Kidney epithelial cell (primary cell): Measurements from ENCODE around the gene TBX15. TPM values are rescaled to one million over a fixed set of nuclear protein-coding genes. Genes with fewer than 3 reads are reported as not detected.

ENCODE experiments used
- DNase-seq: peaks from one replicate; pipeline ENCODE4 v3.0.0-alpha.2; 2010; ENCODE audit warnings: low read depth
- H3K27me3 ChIP-seq: 2 replicates; pipeline ENCODE4 v1.6.0; 2011; ENCODE audit warnings: low read length; ENCODE audit not compliant: control insufficient read depth, insufficient read depth
- H3K36me3 ChIP-seq: 2 replicates; pipeline ENCODE4 v1.5.1; 2011; ENCODE audit warnings: low read length; ENCODE audit not compliant: control insufficient read depth, insufficient read depth
- H3K4me3 ChIP-seq: 2 replicates; pipeline ENCODE4 v1.5.1; 2011; ENCODE audit warnings: low read depth, mild to moderate bottlenecking, control low read depth, low read length
- CTCF ChIP-seq: IDR thresholded peaks from 2 replicates; pipeline ENCODE4 v1.5.1; 2011; ENCODE audit warnings: mild to moderate bottlenecking, moderate library complexity, low read length, control low read depth, inconsistent platforms; ENCODE audit not compliant: insufficient read depth, poor library complexity, severe bottlenecking
- total RNA-seq: library from RNA; depleted of rRNA; stranded (reverse); fragments of >200 nt; gene quantifications from 2 replicates; pipeline ENCODE4 v1.2.3, GENCODE V29; 2015

The TBX15 gene
- 0.21 TPM in 1 of 2 replicates, not detected in the other for total RNA-seq

- no peak within 1 kb of the TSS for H3K4me3 ChIP-seq
These were observed at the start of gene TBX15 for GRCh38 chr1:118988186-118989005. Gene TBX15 (minus strand): TSS chr1:118988343. CDS start chr1:118987795, 548 bp downstream.

GRCh38 chr1:119034359-119034758, 46.2 kb upstream of the TBX15 start:
- TF ChIP-seq CTCF: no peak

More at GRCh38 chr1:118988186-118989005, at the start of gene TBX15:
- no peak for DNase-seq
- Histone ChIP-seq H3K27me3 (peaks cover 98% of the 10 kb centered on the region), H3K36me3 (no peaks in the 10 kb centered on the region)
- TF ChIP-seq CTCF: no peak

GRCh38 chr1:119032986-119033385, 44.8 kb upstream of the TBX15 start:
- Histone ChIP-seq H3K36me3 (no peaks in the 10 kb centered on the region), H3K4me3 (no peak overlapping the region), H3K27me3 (no peaks in the 10 kb centered on the region)
- no peak for TF ChIP-seq CTCF
- DNase-seq: no peak

More at GRCh38 chr1:119034359-119034758, 46.2 kb upstream of the TBX15 start:
- DNase-seq: no peak
- Histone ChIP-seq H3K36me3 (no peaks in the 10 kb centered on the region), H3K27me3 (no peaks in the 10 kb centered on the region), H3K4me3 (no peak overlapping the region)

GRCh38 chr1:119027759-119028158, 39.6 kb upstream of the TBX15 start:
- Histone ChIP-seq H3K36me3 (no peaks in the 10 kb centered on the region), H3K27me3 (no peaks in the 10 kb centered on the region), H3K4me3 (no peak overlapping the region)
- no peak for DNase-seq
- no peak for TF ChIP-seq CTCF

GRCh38 chr1:119026956-119027355, 38.8 kb upstream of the TBX15 start:
- no peak overlapping the region for H3K4me3 ChIP-seq

More at GRCh38 chr1:119026956-119027355, 38.8 kb upstream of the TBX15 start:
- no peak for DNase-seq
- no peaks in the 10 kb centered on the region for H3K27me3 ChIP-seq
- no peak for TF ChIP-seq CTCF
- no peaks in the 10 kb centered on the region for H3K36me3 ChIP-seq
